GM23248 (cell line): ENCODE data around the gene KRTAP3-3.

Experiments
- EZH2 ChIP-seq: fragments of 200-600 bp; sonication (generic); IDR thresholded peaks from 2 replicates; pipeline ENCODE4 v1.6.1; 2018; ENCODE audit warnings: antibody characterized with exemption, mild to moderate bottlenecking; ENCODE audit not compliant: insufficient read depth, poor library complexity, severe bottlenecking
- EZH2phosphoT487 ChIP-seq: fragments of 200-600 bp; sonication (generic); IDR thresholded peaks from 2 replicates; pipeline ENCODE4 v1.6.1; 2018; ENCODE audit warnings: antibody characterized with exemption, moderate library complexity, mild to moderate bottlenecking, low read depth; ENCODE audit not compliant: insufficient read depth

- TF ChIP-seq EZH2: no peak
- TF ChIP-seq EZH2phosphoT487: no peak
Measured at GRCh38 chr17:40993839-40994238, at the start of gene KRTAP3-3.
